ENCODE measurements around the gene RPS6KC1. TPM values are rescaled to one million over a fixed set of nuclear protein-coding genes. Genes with fewer than 3 reads are reported as not detected.

Gene RPS6KC1
- total RNA-seq, 1 experiment from 2014 or later = 16.9 TPM

DNA sequence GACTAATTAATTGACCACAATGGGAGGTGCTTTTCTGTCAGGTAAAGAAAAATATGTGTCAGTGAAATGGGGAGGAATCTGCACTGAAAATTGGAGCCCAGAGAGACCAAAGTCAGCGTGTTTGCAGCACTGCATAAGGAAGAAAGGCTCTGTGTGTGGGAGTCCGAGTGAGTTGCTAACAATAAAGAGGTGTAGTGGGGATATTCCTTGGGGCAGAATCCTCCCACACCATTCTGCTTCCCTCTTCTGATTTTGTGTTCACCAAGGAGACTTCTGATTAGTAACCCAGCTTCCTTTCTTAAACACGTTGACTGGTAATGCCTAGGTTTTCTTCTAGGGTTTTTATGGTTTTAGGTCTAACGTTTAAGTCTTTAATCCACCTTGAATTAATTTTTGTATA is 240.5 kb downstream of the RPS6KC1 start:
- Histone ChIP-seq H3K79me1 (ENCODE audit: insufficient read depth, low read depth, low read length, poor library complexity, severe bottlenecking) (no peaks in the 10 kb centered on the region), H3K23me2 (ENCODE audit: insufficient read length, low read depth, low read length, poor library complexity, severe bottlenecking) (no peaks in the 10 kb centered on the region), H3K4me1 (ENCODE audit: insufficient read depth, low read length) (no peaks in the 10 kb centered on the region), H3K18ac (ENCODE audit: insufficient read length, low read depth, low read length) (no peak overlapping the region), H4K8ac (replicated peaks; ENCODE audit: insufficient read length, low read depth, low read length) (no peak overlapping the region), H3K4ac (ENCODE audit: low read depth, low read length) (no peak overlapping the region), H3K56ac (ENCODE audit: insufficient read length, low read depth, low read length) (no peak overlapping the region), H3K9ac (ENCODE audit: extremely low read depth, insufficient read length, low read length) (no peak overlapping the region), H4K5ac (ENCODE audit: insufficient read length, low read depth, low read length) (no peak overlapping the region), H3K9me3 (ENCODE audit: control insufficient read depth, low read depth, low read length) (no peaks in the 10 kb centered on the region), H2BK5ac (ENCODE audit: insufficient read length, low read length) (no peak overlapping the region), H3T11ph (ENCODE audit: low read length) (no peak overlapping the region), H2BK120ac (ENCODE audit: low read depth, low read length, poor library complexity, severe bottlenecking) (no peak overlapping the region), H3K27me3 (ENCODE audit: insufficient read depth, low read length) (no peaks in the 10 kb centered on the region), H3K4me2 (ENCODE audit: insufficient read depth, insufficient read length, low read length) (no peak overlapping the region), H2BK20ac (ENCODE audit: low read depth, low read length, poor library complexity, severe bottlenecking) (no peak overlapping the region), H2AK5ac (ENCODE audit: insufficient read length, low read length) (no peak overlapping the region), H2AFZ (ENCODE audit: low read length) (no peak overlapping the region), H2BK12ac (ENCODE audit: insufficient read length, low read depth, low read length) (no peak overlapping the region), H4K91ac (ENCODE audit: insufficient read length, low read depth, low read length) (no peak overlapping the region), H4K20me1 (ENCODE audit: control insufficient read depth, insufficient read depth, insufficient read length) (no peaks in the 10 kb centered on the region), H3K14ac (ENCODE audit: insufficient read depth, low read length) (no peak overlapping the region), H3K23ac (ENCODE audit: insufficient read length, low read depth, low read length) (no peak overlapping the region), H2BK15ac (ENCODE audit: low read depth, low read length) (no peak overlapping the region), H3K27ac (ENCODE audit: insufficient read length, low read depth, low read length) (no peak overlapping the region), H3K79me2 (ENCODE audit: insufficient read depth, low read length) (no peaks in the 10 kb centered on the region)
- TF ChIP-seq, protein P1, sequence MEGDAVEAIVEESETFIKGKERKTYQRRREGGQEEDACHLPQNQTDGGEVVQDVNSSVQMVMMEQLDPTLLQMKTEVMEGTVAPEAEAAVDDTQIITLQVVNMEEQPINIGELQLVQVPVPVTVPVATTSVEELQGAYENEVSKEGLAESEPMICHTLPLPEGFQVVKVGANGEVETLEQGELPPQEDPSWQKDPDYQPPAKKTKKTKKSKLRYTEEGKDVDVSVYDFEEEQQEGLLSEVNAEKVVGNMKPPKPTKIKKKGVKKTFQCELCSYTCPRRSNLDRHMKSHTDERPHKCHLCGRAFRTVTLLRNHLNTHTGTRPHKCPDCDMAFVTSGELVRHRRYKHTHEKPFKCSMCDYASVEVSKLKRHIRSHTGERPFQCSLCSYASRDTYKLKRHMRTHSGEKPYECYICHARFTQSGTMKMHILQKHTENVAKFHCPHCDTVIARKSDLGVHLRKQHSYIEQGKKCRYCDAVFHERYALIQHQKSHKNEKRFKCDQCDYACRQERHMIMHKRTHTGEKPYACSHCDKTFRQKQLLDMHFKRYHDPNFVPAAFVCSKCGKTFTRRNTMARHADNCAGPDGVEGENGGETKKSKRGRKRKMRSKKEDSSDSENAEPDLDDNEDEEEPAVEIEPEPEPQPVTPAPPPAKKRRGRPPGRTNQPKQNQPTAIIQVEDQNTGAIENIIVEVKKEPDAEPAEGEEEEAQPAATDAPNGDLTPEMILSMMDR (conservative IDR thresholded peaks at IDR 0.05) = no peak
- H3K4me1 Mint-ChIP-seq = peaks cover 35 to 39% of the 10 kb centered on the region in 2 experiments
- no peaks in the 10 kb centered on the region for H3K9me3 Mint-ChIP-seq
- H3K4me3 Mint-ChIP-seq = no peak overlapping the region
- WGBS (ENCODE audit: extremely low coverage, insufficient read length, low lambda C conversion rate) = no CpG with 5 or more reads among the region's 4 CpGs
- no peak for DNase-seq
- H3K36me3 Mint-ChIP-seq (ENCODE audit: insufficient read depth in 1 of 3, low read depth in 3 of 3) = peaks cover 0 to 2% (median 0%) of the 10 kb centered on the region in 3 experiments; a peak in 3 of 7 replicates
- H3K27me3 Mint-ChIP-seq (ENCODE audit: low read depth) = no peaks in the 10 kb centered on the region
- no peak overlapping the region for H3K27ac Mint-ChIP-seq

All from H9 (cell line).